Activated CD4-positive, alpha-beta T cell treated with anti-CD3 and anti-CD28 coated beads, Interleukin-2, amount 10 ng/mL, durations not matched to agents 24 days and 14 days (primary cell): ENCODE results near the gene ADAMTS16. TPM values are rescaled to one million over a fixed set of nuclear protein-coding genes. Genes with fewer than 3 reads are reported as not detected.

Experiments
- DNase-seq: peaks from one replicate; pipeline ENCODE4 v3.0.0; 2022
- H3K27ac Mint-ChIP-seq: one replicate; pipeline ENCODE4 v1.8.0; 2022; ENCODE audit warnings: mild to moderate bottlenecking, mixed read lengths
- H3K27me3 Mint-ChIP-seq: one replicate; pipeline ENCODE4 v1.8.0; 2022; ENCODE audit warnings: mixed read lengths
- H3K36me3 Mint-ChIP-seq: one replicate; pipeline ENCODE4 v1.8.0; 2022; ENCODE audit warnings: low read depth, mild to moderate bottlenecking, mixed read lengths
- H3K4me1 Mint-ChIP-seq: one replicate; pipeline ENCODE4 v1.8.0; 2021; ENCODE audit warnings: mixed read lengths
- H3K4me3 Mint-ChIP-seq: one replicate; pipeline ENCODE4 v1.8.0; 2022; ENCODE audit warnings: mild to moderate bottlenecking, moderate library complexity, mixed read lengths
- H3K9me3 Mint-ChIP-seq: one replicate; pipeline ENCODE4 v1.8.0; 2021; ENCODE audit warnings: mixed read lengths
- intact Hi-C: fragments of 100-400 bp; cut with micrococcal nuclease; formaldehyde crosslinking; loops from one replicate; pipeline ENCODE4 v1.15.1; 2023
- total RNA-seq: library from RNA; stranded (reverse); gene quantifications from 2 replicates; pipeline ENCODE4 v1.2.3, GENCODE V29; 2022

Gene ADAMTS16
- total RNA-seq, 1 donor from 2014 or later = not detected

GRCh38 chr5:5209510-5210286 lies 69.6 kb downstream of the ADAMTS16 start:
- H3K27ac Mint-ChIP-seq = no peak overlapping the region
- H3K9me3 Mint-ChIP-seq = no peaks in the 10 kb centered on the region
- no peaks in the 10 kb centered on the region for H3K27me3 Mint-ChIP-seq
- no peaks in the 10 kb centered on the region for H3K36me3 Mint-ChIP-seq
- H3K4me3 Mint-ChIP-seq = no peak overlapping the region
- H3K4me1 Mint-ChIP-seq = no peaks in the 10 kb centered on the region
- intact Hi-C loops = no loop called here
- DNase-seq = no peak

GRCh38 chr5:5217371-5217770 lies 77.2 kb downstream of the ADAMTS16 start:
- Mint-ChIP-seq H3K27ac (no peak overlapping the region), H3K36me3 (no peaks in the 10 kb centered on the region), H3K27me3 (no peaks in the 10 kb centered on the region), H3K4me1 (no peaks in the 10 kb centered on the region), H3K9me3 (no peaks in the 10 kb centered on the region), H3K4me3 (no peak overlapping the region)
- no peak for DNase-seq
- intact Hi-C loops = no loop called here

- DNase-seq = no peak
- Mint-ChIP-seq H3K4me1 (no peaks in the 10 kb centered on the region), H3K4me3 (no peak overlapping the region), H3K36me3 (no peaks in the 10 kb centered on the region), H3K27ac (no peak overlapping the region), H3K27me3 (no peaks in the 10 kb centered on the region), H3K9me3 (no peaks in the 10 kb centered on the region)
- intact Hi-C loops = no loop called here
Measured at GRCh38 chr5:5218396-5218795, 78.3 kb downstream of the ADAMTS16 start.

- H3K27ac Mint-ChIP-seq = no peak overlapping the region
- intact Hi-C loops = no loop called here
- no peaks in the 10 kb centered on the region for H3K27me3 Mint-ChIP-seq
- H3K4me3 Mint-ChIP-seq = no peak overlapping the region
- no peaks in the 10 kb centered on the region for H3K9me3 Mint-ChIP-seq
- no peaks in the 10 kb centered on the region for H3K36me3 Mint-ChIP-seq
- H3K4me1 Mint-ChIP-seq = no peaks in the 10 kb centered on the region
- no peak for DNase-seq
Measured at GRCh38 chr5:5219541-5219940, 79.4 kb downstream of the ADAMTS16 start.

GRCh38 chr5:5220901-5221631 lies 80.9 kb downstream of the ADAMTS16 start:
- DNase-seq = no peak
- H3K27me3 Mint-ChIP-seq = no peaks in the 10 kb centered on the region
- H3K4me1 Mint-ChIP-seq = no peaks in the 10 kb centered on the region
- no peak overlapping the region for H3K27ac Mint-ChIP-seq
- intact Hi-C loops = no loop called here
- no peaks in the 10 kb centered on the region for H3K36me3 Mint-ChIP-seq
- no peaks in the 10 kb centered on the region for H3K9me3 Mint-ChIP-seq
- H3K4me3 Mint-ChIP-seq = no peak overlapping the region

GRCh38 chr5:5221724-5222123 lies 81.6 kb downstream of the ADAMTS16 start:
- no peaks in the 10 kb centered on the region for H3K27me3 Mint-ChIP-seq
- no peaks in the 10 kb centered on the region for H3K4me1 Mint-ChIP-seq
- H3K27ac Mint-ChIP-seq = no peak overlapping the region
- no peak overlapping the region for H3K4me3 Mint-ChIP-seq
- intact Hi-C loops = no loop called here
- no peak for DNase-seq
- H3K9me3 Mint-ChIP-seq = no peaks in the 10 kb centered on the region
- no peaks in the 10 kb centered on the region for H3K36me3 Mint-ChIP-seq

- Mint-ChIP-seq H3K9me3 (peaks cover 4% of the 10 kb centered on the region), H3K27me3 (no peaks in the 10 kb centered on the region), H3K4me1 (no peaks in the 10 kb centered on the region), H3K4me3 (no peak overlapping the region), H3K27ac (no peak overlapping the region), H3K36me3 (no peaks in the 10 kb centered on the region)
- DNase-seq = no peak
- intact Hi-C loops = no loop called here
Measured at GRCh38 chr5:5231576-5231975, 91.4 kb downstream of the ADAMTS16 start.

GRCh38 chr5:5234912-5235311 lies 94.8 kb downstream of the ADAMTS16 start:
- Mint-ChIP-seq H3K4me1 (no peaks in the 10 kb centered on the region), H3K27me3 (no peaks in the 10 kb centered on the region), H3K9me3 (peaks cover 4% of the 10 kb centered on the region), H3K36me3 (no peaks in the 10 kb centered on the region), H3K4me3 (no peak overlapping the region), H3K27ac (no peak overlapping the region)
- intact Hi-C loops = no loop called here
- no peak for DNase-seq

- Mint-ChIP-seq H3K27ac (no peak overlapping the region), H3K36me3 (no peaks in the 10 kb centered on the region), H3K9me3 (peaks cover 4% of the 10 kb centered on the region), H3K4me3 (no peak overlapping the region), H3K4me1 (no peaks in the 10 kb centered on the region), H3K27me3 (no peaks in the 10 kb centered on the region)
- intact Hi-C loops = no loop called here
- DNase-seq = no peak
Measured at GRCh38 chr5:5235685-5236084, 95.6 kb downstream of the ADAMTS16 start.

GRCh38 chr5:5239191-5239590 lies 99.1 kb downstream of the ADAMTS16 start:
- DNase-seq = peak; percentile 31
- no peaks in the 10 kb centered on the region for H3K4me1 Mint-ChIP-seq
- H3K9me3 Mint-ChIP-seq = no peaks in the 10 kb centered on the region
- no peak overlapping the region for H3K27ac Mint-ChIP-seq
- H3K4me3 Mint-ChIP-seq = no peak overlapping the region
- no peaks in the 10 kb centered on the region for H3K36me3 Mint-ChIP-seq
- H3K27me3 Mint-ChIP-seq = no peaks in the 10 kb centered on the region
- intact Hi-C loops = no loop called here

GRCh38 chr5:5240234-5240633 lies 100.1 kb downstream of the ADAMTS16 start:
- no peaks in the 10 kb centered on the region for H3K4me1 Mint-ChIP-seq
- no peaks in the 10 kb centered on the region for H3K27me3 Mint-ChIP-seq
- intact Hi-C loops = no loop called here
- no peaks in the 10 kb centered on the region for H3K36me3 Mint-ChIP-seq
- H3K27ac Mint-ChIP-seq = no peak overlapping the region
- DNase-seq = peak; percentile 40
- no peaks in the 10 kb centered on the region for H3K9me3 Mint-ChIP-seq
- no peak overlapping the region for H3K4me3 Mint-ChIP-seq

GRCh38 chr5:5242056-5242455 lies 101.9 kb downstream of the ADAMTS16 start:
- H3K4me1 Mint-ChIP-seq = no peaks in the 10 kb centered on the region
- no peak overlapping the region for H3K4me3 Mint-ChIP-seq

GRCh38 chr5:5246736-5247135 lies 106.6 kb downstream of the ADAMTS16 start:
- Mint-ChIP-seq H3K27me3 (no peaks in the 10 kb centered on the region), H3K4me3 (no peak overlapping the region), H3K27ac (no peak overlapping the region), H3K4me1 (no peaks in the 10 kb centered on the region), H3K36me3 (no peaks in the 10 kb centered on the region), H3K9me3 (no peaks in the 10 kb centered on the region)
- no peak for DNase-seq
- intact Hi-C loops = no loop called here

More at GRCh38 chr5:5242056-5242455, 101.9 kb downstream of the ADAMTS16 start:
- H3K27me3 Mint-ChIP-seq = no peaks in the 10 kb centered on the region
- H3K36me3 Mint-ChIP-seq = no peaks in the 10 kb centered on the region
- H3K27ac Mint-ChIP-seq = no peak overlapping the region
- H3K9me3 Mint-ChIP-seq = no peaks in the 10 kb centered on the region
- no peak for DNase-seq
- intact Hi-C loops = no loop called here

GRCh38 chr5:5250758-5251157 lies 110.6 kb downstream of the ADAMTS16 start:
- H3K9me3 Mint-ChIP-seq = peaks cover 7% of the 10 kb centered on the region
- DNase-seq = no peak
- H3K4me1 Mint-ChIP-seq = no peaks in the 10 kb centered on the region
- intact Hi-C loops = no loop called here
- no peaks in the 10 kb centered on the region for H3K36me3 Mint-ChIP-seq
- H3K27me3 Mint-ChIP-seq = no peaks in the 10 kb centered on the region
- H3K27ac Mint-ChIP-seq = no peak overlapping the region
- no peak overlapping the region for H3K4me3 Mint-ChIP-seq
